GM19238 (cell line): ENCODE data around the gene CHCHD6.

Experiments used
- DNase-seq: peaks from one replicate; pipeline ENCODE4 v3.0.0; 2011; ENCODE audit warnings: low spot score; ENCODE audit not compliant: insufficient read length

The CHCHD6 gene

DNA sequence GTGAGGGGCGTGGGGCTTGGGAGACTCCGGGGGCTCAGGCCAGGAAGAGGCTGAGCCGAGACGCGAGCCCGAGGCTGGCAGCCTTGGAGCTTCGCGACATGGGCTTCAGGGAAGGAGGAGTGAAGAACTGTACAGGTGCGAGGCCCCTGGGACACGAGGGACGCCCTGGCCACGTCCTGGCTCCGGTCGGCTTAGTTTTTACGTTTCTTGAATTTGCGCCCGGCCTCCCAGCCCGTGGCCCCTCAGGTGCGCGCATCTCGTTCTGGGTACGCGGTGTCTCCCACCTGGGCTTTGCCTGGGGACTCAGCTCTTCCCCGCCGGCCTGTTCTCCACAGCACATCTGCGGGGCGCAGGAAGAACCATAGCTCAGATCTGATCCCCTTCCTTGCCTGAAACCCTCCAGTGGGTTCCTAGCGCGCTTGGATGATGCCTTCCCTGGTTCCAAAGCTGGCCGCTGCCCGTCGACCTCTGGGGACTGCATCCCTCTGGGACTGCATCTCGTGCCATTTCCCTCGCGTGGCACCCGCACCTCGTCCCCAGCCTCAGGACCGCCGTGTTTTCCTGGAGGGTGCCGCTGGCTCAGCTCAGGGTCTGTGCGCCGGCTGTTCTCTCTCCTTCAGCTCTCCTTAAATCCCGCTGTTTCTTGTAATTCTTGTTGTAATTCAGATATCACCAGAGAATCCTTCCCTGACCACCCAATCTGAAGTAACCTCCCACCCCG lies 614 bp downstream of the CHCHD6 start:
- peak; percentile 8 for DNase-seq

DNA sequence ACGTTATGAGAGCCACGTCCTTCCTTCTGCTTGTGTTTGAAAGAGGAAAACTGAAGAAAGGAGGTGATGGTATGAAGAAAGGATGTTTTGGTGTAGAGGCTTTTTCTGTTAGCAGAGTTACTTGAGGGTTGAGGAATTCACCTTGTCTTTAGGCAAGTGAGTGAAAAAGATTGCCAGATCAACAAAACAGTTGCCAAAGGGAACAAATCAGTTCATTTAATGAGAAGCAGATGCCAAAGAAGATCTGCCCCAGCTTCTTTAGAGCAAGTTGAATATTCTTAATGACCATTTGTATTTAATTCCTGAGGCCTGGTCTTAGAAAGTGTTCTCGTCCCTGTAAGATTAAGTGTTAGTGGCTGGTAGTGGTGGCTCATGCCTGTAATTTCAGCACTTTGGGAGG lies 2.6 kb downstream of the CHCHD6 start:
- no peak for DNase-seq

- no peak for DNase-seq
Observed at GRCh38 chr3:126711121-126711760, 7.2 kb downstream of the CHCHD6 start.

DNA sequence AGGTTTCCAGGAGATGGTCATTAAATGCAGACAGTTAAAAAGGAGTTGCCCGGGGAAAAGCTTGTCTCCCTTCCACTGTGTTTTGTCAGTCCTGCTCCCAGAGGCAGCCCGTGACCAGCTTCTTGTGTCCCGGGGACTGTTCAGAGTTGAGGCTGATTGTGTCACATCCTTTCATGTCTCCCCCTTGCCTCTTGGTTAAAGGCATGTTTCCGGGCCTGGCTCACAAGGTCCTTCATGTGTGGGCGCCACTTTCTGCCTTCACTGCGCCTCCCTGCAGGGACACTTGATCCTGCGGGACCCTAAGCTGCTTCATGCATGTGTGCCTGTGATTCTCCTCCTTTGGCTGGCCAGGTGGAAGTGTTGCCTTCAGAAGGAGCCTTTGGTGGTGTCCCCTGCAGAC lies 9.2 kb downstream of the CHCHD6 start:
- no peak for DNase-seq

- DNase-seq, result no peak
Observed at GRCh38 chr3:126714276-126714900, 10.3 kb downstream of the CHCHD6 start.

DNA sequence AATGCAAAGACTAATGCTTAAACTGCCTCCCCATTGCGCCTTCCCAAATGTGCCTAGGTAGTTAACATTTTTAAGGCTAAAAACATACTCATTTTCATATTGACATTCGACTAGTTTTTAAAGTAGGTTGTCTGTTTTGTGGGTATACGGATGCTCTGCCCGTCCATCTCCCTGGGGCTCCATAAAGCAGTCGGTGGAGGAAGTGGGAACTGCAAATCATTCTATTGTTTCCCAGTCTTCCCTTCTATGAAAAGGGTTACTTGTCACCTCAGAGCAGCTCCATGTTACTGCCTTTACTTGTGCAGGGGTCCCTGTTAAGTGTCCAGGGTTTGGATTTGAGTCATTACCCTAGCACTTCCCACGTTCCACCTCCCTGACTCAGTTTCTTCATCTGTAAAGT lies 10.9 kb downstream of the CHCHD6 start:
- DNase-seq, result no peak

- DNase-seq, result no peak
Observed at GRCh38 chr3:126715432-126715831, 11.4 kb downstream of the CHCHD6 start.

DNA sequence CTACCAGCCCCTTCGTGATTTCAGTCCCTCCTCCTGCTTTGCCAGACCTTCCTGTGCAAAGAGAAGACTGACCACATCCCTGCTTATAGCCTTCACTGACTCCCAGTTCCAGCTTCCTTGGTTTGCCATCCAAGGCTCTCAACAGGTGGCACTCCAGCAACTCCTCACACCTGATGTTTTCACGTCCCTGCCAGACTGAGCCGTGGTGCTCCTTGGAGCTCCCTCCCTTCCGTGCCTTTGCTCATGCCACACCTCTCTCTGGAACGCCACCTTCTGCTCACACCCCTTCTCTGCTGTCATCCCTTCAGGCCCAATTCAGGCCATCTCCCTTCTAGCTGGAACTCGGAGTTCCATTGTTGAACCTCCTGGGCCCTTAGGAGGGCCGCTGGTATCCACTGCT lies 12.0 kb downstream of the CHCHD6 start:
- DNase-seq, result no peak

- no peak for DNase-seq
Observed at GRCh38 chr3:126718561-126719445, 14.8 kb downstream of the CHCHD6 start.

DNA sequence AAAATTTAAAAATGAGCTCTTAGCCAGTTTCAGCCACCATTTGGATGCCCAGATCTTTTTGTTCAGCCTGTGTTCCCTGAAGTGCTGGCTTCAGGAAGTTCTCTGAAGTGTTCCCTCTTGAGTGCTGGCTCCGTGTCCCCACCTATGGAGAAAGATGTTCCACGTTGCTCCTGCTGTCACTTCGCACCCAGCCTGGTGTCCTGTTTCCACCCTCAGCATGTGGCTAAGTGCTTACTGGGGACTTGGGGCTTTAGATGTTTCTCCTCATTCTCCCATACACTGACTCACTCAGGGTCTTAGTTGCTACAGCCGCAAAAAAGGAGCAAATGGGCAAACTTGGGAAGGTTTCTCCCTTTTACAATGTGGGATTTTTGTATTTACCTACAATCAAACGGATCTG lies 16.6 kb downstream of the CHCHD6 start:
- DNase-seq, result no peak

GRCh38 chr3:126721246-126721645 lies 17.2 kb downstream of the CHCHD6 start:
- no peak for DNase-seq

DNA sequence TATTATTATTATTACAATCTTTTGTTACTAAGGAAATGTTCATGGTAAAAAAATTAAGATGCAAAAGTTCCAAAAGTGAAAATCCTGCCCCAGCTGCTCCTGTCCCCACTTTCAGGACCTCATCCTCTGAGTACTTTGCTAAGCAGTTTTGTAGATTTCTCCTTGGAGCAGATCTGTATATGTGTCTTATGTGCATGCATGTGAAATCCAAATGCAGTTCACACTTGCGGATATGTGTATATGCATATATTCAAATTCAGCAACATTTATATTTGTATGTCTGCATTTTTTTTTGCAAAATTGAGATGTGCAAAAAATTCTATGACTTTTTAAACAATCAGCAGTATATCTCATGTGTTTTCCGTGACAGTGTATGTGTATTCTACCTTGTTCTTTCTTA lies 19.2 kb downstream of the CHCHD6 start:
- no peak for DNase-seq

- no peak for DNase-seq
Observed at GRCh38 chr3:126723801-126724200, 19.8 kb downstream of the CHCHD6 start.

DNA sequence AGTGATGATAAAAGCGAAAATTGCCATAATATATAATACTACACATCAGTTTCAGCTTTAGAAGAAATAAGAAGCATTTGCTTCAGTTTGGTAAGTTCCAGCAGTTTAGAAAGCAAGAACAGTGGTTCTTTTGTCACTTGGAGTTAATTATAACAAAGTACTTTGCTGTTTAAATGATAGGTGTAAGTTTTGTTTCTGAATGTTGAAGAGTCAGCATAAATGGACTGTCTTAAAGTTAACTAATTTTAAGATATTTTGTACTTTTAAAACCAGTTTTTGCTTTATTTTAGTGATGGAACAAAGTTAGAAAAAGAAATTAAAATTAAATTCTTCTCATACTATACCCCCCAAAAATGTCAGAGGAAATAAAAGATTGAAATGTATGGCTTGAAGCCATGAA lies 24.6 kb downstream of the CHCHD6 start:
- no peak for DNase-seq

GRCh38 chr3:126730376-126730775 lies 26.3 kb downstream of the CHCHD6 start:
- DNase-seq, result no peak

- peak; percentile 7 for DNase-seq
Observed at GRCh38 chr3:126731044-126731443, 27.0 kb downstream of the CHCHD6 start.

DNA sequence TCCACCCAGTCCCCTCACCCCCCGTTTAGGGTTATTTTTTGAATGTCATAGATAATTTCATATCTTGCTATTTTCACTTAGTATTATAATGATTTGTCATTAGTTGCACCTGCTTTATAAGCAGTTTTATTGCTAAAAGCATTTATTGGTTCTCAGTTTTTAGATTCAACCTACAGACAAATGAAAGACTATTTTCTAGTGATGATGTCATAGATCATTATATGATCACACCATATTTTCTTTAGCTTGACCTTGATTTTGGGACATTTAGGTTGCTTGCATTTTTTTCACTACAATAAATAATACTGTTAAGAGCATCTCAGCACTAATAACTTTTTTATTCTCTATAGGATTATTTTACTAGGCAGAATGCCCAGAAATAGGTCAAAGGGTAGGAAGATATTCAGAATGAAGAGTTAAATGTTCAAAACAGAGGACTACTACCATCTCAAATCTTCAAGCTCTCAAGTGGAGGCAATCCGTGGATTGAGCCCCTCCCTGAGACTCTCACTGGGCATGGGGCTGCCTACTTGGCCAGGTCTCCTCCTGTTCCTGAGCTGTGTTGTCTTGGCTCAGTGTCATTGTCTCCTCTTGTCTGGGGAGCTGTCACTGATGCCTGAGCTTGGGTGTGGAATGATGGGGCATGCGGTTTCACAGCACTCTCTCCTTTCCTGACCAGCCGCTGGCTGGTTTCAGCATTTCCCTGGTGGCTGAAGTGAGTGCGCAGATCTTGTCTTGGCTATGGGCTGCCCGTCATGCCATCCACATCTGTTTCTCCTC lies 28.4 kb downstream of the CHCHD6 start:
- DNase-seq, result no peak

GRCh38 chr3:126733061-126733430 lies 29.0 kb downstream of the CHCHD6 start:
- DNase-seq, result no peak

DNA sequence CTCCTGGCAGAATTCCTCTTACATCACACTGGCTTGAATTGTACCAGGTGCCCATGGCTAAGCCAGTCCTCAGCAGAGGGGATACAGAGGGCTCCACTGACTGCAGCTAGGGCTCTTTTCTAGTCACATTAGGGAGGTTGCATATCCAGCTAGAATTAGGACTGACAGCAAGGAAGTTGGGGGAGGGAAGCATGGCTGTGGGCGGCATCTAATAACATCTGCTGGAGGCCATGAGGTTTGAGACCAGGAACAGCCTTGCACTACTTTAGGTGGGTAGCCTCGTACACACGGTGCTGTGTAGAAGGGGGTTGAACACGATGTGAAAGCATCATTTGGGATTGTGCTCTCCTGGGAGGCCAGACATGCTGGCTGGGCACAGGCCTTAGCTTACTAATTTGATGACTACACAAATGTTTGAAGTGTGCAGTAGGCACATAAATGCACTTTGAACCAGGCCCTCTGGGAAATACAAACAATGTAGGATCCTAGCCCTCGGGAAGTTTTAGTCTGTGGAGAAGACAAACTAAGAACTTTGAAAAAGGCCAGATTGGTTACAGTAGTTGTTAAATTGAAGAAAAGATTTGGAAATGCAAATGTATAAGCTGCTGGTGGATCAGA lies 30.2 kb downstream of the CHCHD6 start:
- DNase-seq, result no peak

GRCh38 chr3:126737527-126737926 lies 33.5 kb downstream of the CHCHD6 start:
- no peak for DNase-seq

GRCh38 chr3:126742057-126742456 lies 38.0 kb downstream of the CHCHD6 start:
- no peak for DNase-seq
